Loucy (cell line): ENCODE data around the gene THY1.

Experiments
- H2AFZ ChIP-seq: fragments of 200-600 bp; sonication (generic); 2 replicates; pipeline ENCODE4 v1.6.0; 2016; ENCODE audit warnings: antibody characterized with exemption, mild to moderate bottlenecking, low read length, moderate library complexity
- H3F3A ChIP-seq: fragments of 200-600 bp; 2 replicates; pipeline ENCODE4 v1.6.0; 2016; ENCODE audit warnings: antibody characterized with exemption, low read depth, mild to moderate bottlenecking
- H3K27me3 ChIP-seq: fragments of 200-600 bp; sonication (generic); 2 replicates; pipeline ENCODE4 v1.6.1; 2014; ENCODE audit warnings: low read length, mild to moderate bottlenecking; ENCODE audit not compliant: insufficient read depth, poor library complexity, severe bottlenecking
- H3K36me3 ChIP-seq: fragments of 200-600 bp; sonication (generic); 2 replicates; pipeline ENCODE4 v1.6.1; 2016; ENCODE audit warnings: low read length; ENCODE audit not compliant: insufficient read depth
- H3K4me1 ChIP-seq: fragments of 200-600 bp; sonication (generic); 2 replicates; pipeline ENCODE4 v1.5.1; 2014; ENCODE audit warnings: low read length, mild to moderate bottlenecking; ENCODE audit not compliant: insufficient read depth, poor library complexity, severe bottlenecking
- H3K4me2 ChIP-seq: fragments of 200-600 bp; sonication (generic); 2 replicates; pipeline ENCODE4 v1.6.0; 2014; ENCODE audit warnings: antibody characterized with exemption, low read length, low read depth, mild to moderate bottlenecking; ENCODE audit not compliant: poor library complexity, severe bottlenecking
- H3K4me3 ChIP-seq: fragments of 200-600 bp; sonication (generic); 2 replicates; pipeline ENCODE4 v1.5.1; 2014; ENCODE audit warnings: low read length, mild to moderate bottlenecking, mixed read lengths; ENCODE audit not compliant: poor library complexity, severe bottlenecking
- H3K79me2 ChIP-seq: fragments of 200-600 bp; sonication (generic); 2 replicates; pipeline ENCODE4 v1.6.1; 2014; ENCODE audit warnings: low read length; ENCODE audit not compliant: insufficient read depth
- H3K9ac ChIP-seq: fragments of 200-600 bp; sonication (generic); 2 replicates; pipeline ENCODE4 v1.6.0; 2014; ENCODE audit warnings: mild to moderate bottlenecking, low read depth, low read length, moderate library complexity; ENCODE audit not compliant: poor library complexity, severe bottlenecking
- H3K9me2 ChIP-seq: fragments of 200-600 bp; sonication (generic); replicated peaks from 2 replicates; pipeline ENCODE4 v1.6.1; 2016; ENCODE audit warnings: low read depth, low read length, mixed read lengths
- H3K9me3 ChIP-seq: fragments of 200-600 bp; sonication (generic); 2 replicates; pipeline ENCODE4 v1.6.1; 2014; ENCODE audit warnings: mild to moderate bottlenecking, antibody characterized with exemption, low read length, low read depth; ENCODE audit not compliant: insufficient read depth
- H4K20me1 ChIP-seq: fragments of 200-600 bp; sonication (generic); 2 replicates; pipeline ENCODE4 v1.6.0; 2014; ENCODE audit warnings: antibody characterized with exemption, low read length, mild to moderate bottlenecking; ENCODE audit not compliant: insufficient read depth, poor library complexity, severe bottlenecking
- CTCF ChIP-seq: fragments of 200-600 bp; sonication (generic); conservative IDR thresholded peaks from 2 replicates; pipeline ENCODE4 v1.5.1; 2014; ENCODE audit warnings: mild to moderate bottlenecking, antibody characterized with exemption, low read length
- EZH2phosphoT487 ChIP-seq: fragments of 200-600 bp; IDR thresholded peaks from 2 replicates; pipeline ENCODE4 v1.6.1; 2018; ENCODE audit warnings: antibody characterized with exemption, mild to moderate bottlenecking, moderate library complexity, borderline replicate concordance

Gene THY1

GRCh38 chr11:119412072-119412471 is 10.9 kb downstream of the THY1 start:
- no peaks in the 10 kb centered on the region for H3K9me2 ChIP-seq
- no peaks in the 10 kb centered on the region for H3F3A ChIP-seq

GRCh38 chr11:119410501-119410900 is 12.5 kb downstream of the THY1 start:
- TF ChIP-seq EZH2phosphoT487 (no peak), CTCF (no peak)
- H3K9ac ChIP-seq: no peak overlapping the region
- H3K36me3 ChIP-seq: no peaks in the 10 kb centered on the region
- no peaks in the 10 kb centered on the region for H3F3A ChIP-seq
- no peaks in the 10 kb centered on the region for H3K27me3 ChIP-seq
- no peak overlapping the region for H2AFZ ChIP-seq
- no peaks in the 10 kb centered on the region for H3K4me1 ChIP-seq
- H3K9me3 ChIP-seq: no peaks in the 10 kb centered on the region
- H3K4me3 ChIP-seq: no peak overlapping the region
- H4K20me1 ChIP-seq: no peaks in the 10 kb centered on the region
- no peaks in the 10 kb centered on the region for H3K9me2 ChIP-seq
- H3K4me2 ChIP-seq: no peak overlapping the region
- no peaks in the 10 kb centered on the region for H3K79me2 ChIP-seq

More at GRCh38 chr11:119412072-119412471, 10.9 kb downstream of the THY1 start:
- Histone ChIP-seq H3K36me3 (no peaks in the 10 kb centered on the region), H3K4me3 (no peak overlapping the region), H3K79me2 (no peaks in the 10 kb centered on the region), H3K4me2 (no peak overlapping the region), H3K27me3 (no peaks in the 10 kb centered on the region), H3K9ac (no peak overlapping the region), H3K9me3 (no peaks in the 10 kb centered on the region), H4K20me1 (no peaks in the 10 kb centered on the region), H3K4me1 (no peaks in the 10 kb centered on the region), H2AFZ (no peak overlapping the region)
- TF ChIP-seq CTCF (no peak), EZH2phosphoT487 (no peak)

- Histone ChIP-seq H3K9me3 (no peaks in the 10 kb centered on the region), H3K79me2 (no peaks in the 10 kb centered on the region), H3K9me2 (no peaks in the 10 kb centered on the region), H3F3A (no peaks in the 10 kb centered on the region), H3K4me2 (no peak overlapping the region), H3K36me3 (no peaks in the 10 kb centered on the region), H4K20me1 (no peaks in the 10 kb centered on the region), H3K4me1 (no peaks in the 10 kb centered on the region), H3K27me3 (no peaks in the 10 kb centered on the region), H3K9ac (no peak overlapping the region), H3K4me3 (no peak overlapping the region), H2AFZ (no peak overlapping the region)
- TF ChIP-seq EZH2phosphoT487 (no peak), CTCF (no peak)
Measured at GRCh38 chr11:119409731-119410130, 13.2 kb downstream of the THY1 start.
